GM19025 (cell line): ENCODE data around the gene STK16.

Experiments
- ATAC-seq: cut with Tn5 transposase; IDR thresholded peaks from one replicate; pipeline ENCODE4 v1.9.1; 2021; ENCODE audit warnings: mild to moderate bottlenecking, low read depth, moderate library complexity; ENCODE audit not compliant: unreplicated experiment

Gene STK16

GRCh38 chr2:219268294-219268693 is 23.0 kb downstream of the STK16 start:
- ATAC-seq, result no peak

GRCh38 chr2:219269362-219270054 is 24.2 kb downstream of the STK16 start:
- ATAC-seq, result no peak

- ATAC-seq, result no peak
These were observed 24.7 kb downstream of the STK16 start for GRCh38 chr2:219270055-219270372.

GRCh38 chr2:219271021-219271420 is 25.7 kb downstream of the STK16 start:
- ATAC-seq, result no peak

GRCh38 chr2:219272356-219272755 is 27.1 kb downstream of the STK16 start:
- no peak for ATAC-seq

GRCh38 chr2:219272995-219273394 is 27.7 kb downstream of the STK16 start:
- no peak for ATAC-seq

GRCh38 chr2:219273937-219274336 is 28.7 kb downstream of the STK16 start:
- no peak for ATAC-seq

- no peak for ATAC-seq
These were observed 29.2 kb downstream of the STK16 start for GRCh38 chr2:219274361-219274921.

GRCh38 chr2:219277703-219278654 is 32.7 kb downstream of the STK16 start:
- ATAC-seq, result no peak

GRCh38 chr2:219278655-219279150 is 33.4 kb downstream of the STK16 start:
- no peak for ATAC-seq

- ATAC-seq, result peak; percentile 86
These were observed 34.1 kb downstream of the STK16 start, which contains the start of gene DNAJB2 for GRCh38 chr2:219279151-219279915. TSS of gene DNAJB2 (plus strand) at chr2:219279366. CDS start at chr2:219279834, 468 bp downstream.

- no peak for ATAC-seq
These were observed 34.7 kb downstream of the STK16 start for GRCh38 chr2:219279916-219280516.

GRCh38 chr2:219280651-219281050 is 35.4 kb downstream of the STK16 start:
- no peak for ATAC-seq

GRCh38 chr2:219281588-219281987 is 36.3 kb downstream of the STK16 start:
- no peak for ATAC-seq

- no peak for ATAC-seq
These were observed 37.1 kb downstream of the STK16 start for GRCh38 chr2:219282375-219282774.

GRCh38 chr2:219282943-219283581 is 37.8 kb downstream of the STK16 start:
- no peak for ATAC-seq

- no peak for ATAC-seq
These were observed 39.5 kb downstream of the STK16 start for GRCh38 chr2:219284501-219285372.

GRCh38 chr2:219285373-219285735 is 40.1 kb downstream of the STK16 start:
- ATAC-seq, result no peak
